Glutamatergic neuron (in vitro differentiated cells): ENCODE results near the gene DIP2A. TPM values are rescaled to one million over a fixed set of nuclear protein-coding genes. Genes with fewer than 3 reads are reported as not detected.
A peak's percentile ranks its signal among the peaks of the same experiment; 100 is the strongest.

ENCODE experiments used
- DNase-seq: peaks from one replicate; pipeline ENCODE4 v3.0.0; 2022
- H3K27ac Mint-ChIP-seq: one replicate; pipeline ENCODE4 v1.8.0; 2020; ENCODE audit warnings: mild to moderate bottlenecking, mixed read lengths, inconsistent platforms; ENCODE audit not compliant: unreplicated experiment
- H3K27me3 Mint-ChIP-seq: one replicate; pipeline ENCODE4 v1.8.0; 2020; ENCODE audit warnings: mild to moderate bottlenecking, moderate library complexity, mixed read lengths, inconsistent platforms; ENCODE audit not compliant: unreplicated experiment
- H3K36me3 Mint-ChIP-seq: one replicate; pipeline ENCODE4 v1.8.0; 2020; ENCODE audit warnings: mild to moderate bottlenecking, mixed read lengths, inconsistent platforms; ENCODE audit not compliant: unreplicated experiment
- H3K4me1 Mint-ChIP-seq: one replicate; pipeline ENCODE4 v1.8.0; 2020; ENCODE audit warnings: mild to moderate bottlenecking, low read depth, mixed read lengths, inconsistent platforms; ENCODE audit not compliant: unreplicated experiment
- H3K4me3 Mint-ChIP-seq: one replicate; pipeline ENCODE4 v1.8.0; 2020; ENCODE audit warnings: mild to moderate bottlenecking, mixed read lengths, inconsistent platforms; ENCODE audit not compliant: unreplicated experiment
- H3K9me3 Mint-ChIP-seq: one replicate; pipeline ENCODE4 v1.8.0; 2020; ENCODE audit warnings: mild to moderate bottlenecking, moderate library complexity, mixed read lengths, inconsistent platforms; ENCODE audit not compliant: unreplicated experiment
- total RNA-seq: library from RNA; stranded (reverse); fragmentation: NEBNext Ultra II Directional; extraction: Animal tissue kit (Norgen Biotek cat#: 25700); gene quantifications from one replicate; pipeline ENCODE4 v1.2.1, GENCODE V29; 2021; ENCODE audit not compliant: unreplicated experiment
- TF ChIP-seq, protein P1 (sequence below): fragments of 200-600 bp; sonication (generic); IDR thresholded peaks from one replicate; pipeline ENCODE4 v1.5.0; 2021; ENCODE audit not compliant: partially characterized antibody, unreplicated experiment

Gene DIP2A
- total RNA-seq, 1 donor from 2014 or later, result 55.4 TPM

GRCh38 chr21:46604975-46605766 lies 146.5 kb downstream of the DIP2A start, which contains the start of gene S100B:
TSS of gene S100B (minus strand) at chr21:46605082. CDS start at chr21:46602415, 2,667 bp downstream.
- no peaks in the 10 kb centered on the region for H3K27me3 Mint-ChIP-seq
- H3K36me3 Mint-ChIP-seq, result peaks cover 4% of the 10 kb centered on the region
- peak; percentile 43 for DNase-seq
- TF ChIP-seq, protein P1, sequence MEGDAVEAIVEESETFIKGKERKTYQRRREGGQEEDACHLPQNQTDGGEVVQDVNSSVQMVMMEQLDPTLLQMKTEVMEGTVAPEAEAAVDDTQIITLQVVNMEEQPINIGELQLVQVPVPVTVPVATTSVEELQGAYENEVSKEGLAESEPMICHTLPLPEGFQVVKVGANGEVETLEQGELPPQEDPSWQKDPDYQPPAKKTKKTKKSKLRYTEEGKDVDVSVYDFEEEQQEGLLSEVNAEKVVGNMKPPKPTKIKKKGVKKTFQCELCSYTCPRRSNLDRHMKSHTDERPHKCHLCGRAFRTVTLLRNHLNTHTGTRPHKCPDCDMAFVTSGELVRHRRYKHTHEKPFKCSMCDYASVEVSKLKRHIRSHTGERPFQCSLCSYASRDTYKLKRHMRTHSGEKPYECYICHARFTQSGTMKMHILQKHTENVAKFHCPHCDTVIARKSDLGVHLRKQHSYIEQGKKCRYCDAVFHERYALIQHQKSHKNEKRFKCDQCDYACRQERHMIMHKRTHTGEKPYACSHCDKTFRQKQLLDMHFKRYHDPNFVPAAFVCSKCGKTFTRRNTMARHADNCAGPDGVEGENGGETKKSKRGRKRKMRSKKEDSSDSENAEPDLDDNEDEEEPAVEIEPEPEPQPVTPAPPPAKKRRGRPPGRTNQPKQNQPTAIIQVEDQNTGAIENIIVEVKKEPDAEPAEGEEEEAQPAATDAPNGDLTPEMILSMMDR, result no peak
- H3K4me3 Mint-ChIP-seq, result no peak within 1 kb of the TSS
- no peak within 1 kb of the TSS for H3K27ac Mint-ChIP-seq
- H3K4me1 Mint-ChIP-seq, result peaks cover 3% of the 10 kb centered on the region
- peaks cover 2% of the 10 kb centered on the region for H3K9me3 Mint-ChIP-seq

GRCh38 chr21:46605767-46606426 lies 147.2 kb downstream of the DIP2A start:
- Mint-ChIP-seq H3K4me1 (peaks cover 3% of the 10 kb centered on the region), H3K36me3 (peaks cover 7% of the 10 kb centered on the region), H3K27me3 (no peaks in the 10 kb centered on the region), H3K9me3 (peaks cover 3% of the 10 kb centered on the region), H3K27ac (no peak overlapping the region), H3K4me3 (no peak overlapping the region)
- TF ChIP-seq, protein P1, result no peak
- DNase-seq, result no peak

DNA sequence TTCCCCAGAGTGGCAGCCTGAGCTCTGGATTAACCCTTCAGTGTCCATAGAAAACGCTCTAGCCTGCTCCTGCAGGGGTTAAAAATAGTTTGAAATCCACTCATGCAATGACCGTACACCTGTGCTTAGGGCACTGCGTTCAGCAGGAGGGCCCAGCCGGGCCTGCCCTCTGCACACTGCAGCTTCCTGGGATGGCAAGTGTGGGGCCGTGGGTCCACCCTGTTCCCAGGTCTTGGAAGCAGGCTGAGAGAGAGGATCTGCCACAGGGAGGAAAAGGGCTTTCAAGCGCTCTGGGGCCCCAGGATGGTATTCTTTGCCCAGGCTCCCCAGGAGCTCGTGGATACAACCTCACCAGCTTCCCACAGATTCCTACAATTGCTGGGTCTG lies 147.7 kb downstream of the DIP2A start:
- Mint-ChIP-seq H3K36me3 (peaks cover 8% of the 10 kb centered on the region), H3K4me1 (peaks cover 3% of the 10 kb centered on the region), H3K27me3 (no peaks in the 10 kb centered on the region), H3K27ac (no peak overlapping the region), H3K9me3 (peaks cover 4% of the 10 kb centered on the region), H3K4me3 (no peak overlapping the region)
- DNase-seq, result no peak
- TF ChIP-seq, protein P1, result no peak

GRCh38 chr21:46607636-46608035 lies 148.9 kb downstream of the DIP2A start:
- no peak overlapping the region for H3K27ac Mint-ChIP-seq
- DNase-seq, result no peak
- TF ChIP-seq, protein P1, result no peak
- H3K4me1 Mint-ChIP-seq, result peaks cover under 1% of the 10 kb centered on the region
- H3K4me3 Mint-ChIP-seq, result no peak overlapping the region
- peaks cover 8% of the 10 kb centered on the region for H3K36me3 Mint-ChIP-seq
- peaks cover 4% of the 10 kb centered on the region for H3K9me3 Mint-ChIP-seq
- H3K27me3 Mint-ChIP-seq, result no peaks in the 10 kb centered on the region

GRCh38 chr21:46608672-46609111 lies 150.0 kb downstream of the DIP2A start:
- Mint-ChIP-seq H3K9me3 (peaks cover 4% of the 10 kb centered on the region), H3K4me3 (no peak overlapping the region), H3K4me1 (no peaks in the 10 kb centered on the region), H3K27me3 (peaks cover 2% of the 10 kb centered on the region), H3K27ac (no peak overlapping the region), H3K36me3 (peaks cover 8% of the 10 kb centered on the region)
- TF ChIP-seq, protein P1, result no peak
- no peak for DNase-seq
